ENCODE measurements around the gene PARD3. TPM values are rescaled to one million over a fixed set of nuclear protein-coding genes. Genes with fewer than 3 reads are reported as not detected.

The PARD3 gene
- total RNA-seq, 2 donors from 2014 or later: 36.1 to 48.5 TPM

DNA sequence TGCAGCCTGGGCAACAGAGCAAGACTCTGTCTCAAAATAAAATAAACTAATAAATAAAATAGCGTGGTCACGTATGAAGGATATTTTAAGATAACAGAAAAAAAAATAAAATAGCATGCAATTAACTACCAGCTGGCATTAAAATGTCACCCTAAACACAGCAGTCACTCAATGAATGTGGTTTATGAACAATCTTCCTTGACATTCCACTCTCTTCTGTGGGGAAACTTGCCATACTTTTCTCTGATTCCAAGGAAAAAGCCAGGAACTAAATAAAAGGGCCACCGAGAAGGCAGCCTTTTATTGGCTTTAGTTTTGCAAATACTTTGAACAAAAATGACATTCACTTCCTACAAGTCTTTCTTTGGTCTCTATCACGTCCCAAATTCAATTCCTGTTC is 266.6 kb downstream of the PARD3 start:
- no peaks in the 10 kb centered on the region for H3K36me3 ChIP-seq (replicated peaks in 1 of 2; ENCODE audit: insufficient read depth in 1 of 2, low read depth in 2 of 2)
- ATAC-seq (no peak), DNase-seq (no peak)
- intact Hi-C loops (cut with DNase I): no loop called here
- H3K4me1 ChIP-seq: peaks cover 15% of the 10 kb centered on the region
- TF ChIP-seq, protein P1, sequence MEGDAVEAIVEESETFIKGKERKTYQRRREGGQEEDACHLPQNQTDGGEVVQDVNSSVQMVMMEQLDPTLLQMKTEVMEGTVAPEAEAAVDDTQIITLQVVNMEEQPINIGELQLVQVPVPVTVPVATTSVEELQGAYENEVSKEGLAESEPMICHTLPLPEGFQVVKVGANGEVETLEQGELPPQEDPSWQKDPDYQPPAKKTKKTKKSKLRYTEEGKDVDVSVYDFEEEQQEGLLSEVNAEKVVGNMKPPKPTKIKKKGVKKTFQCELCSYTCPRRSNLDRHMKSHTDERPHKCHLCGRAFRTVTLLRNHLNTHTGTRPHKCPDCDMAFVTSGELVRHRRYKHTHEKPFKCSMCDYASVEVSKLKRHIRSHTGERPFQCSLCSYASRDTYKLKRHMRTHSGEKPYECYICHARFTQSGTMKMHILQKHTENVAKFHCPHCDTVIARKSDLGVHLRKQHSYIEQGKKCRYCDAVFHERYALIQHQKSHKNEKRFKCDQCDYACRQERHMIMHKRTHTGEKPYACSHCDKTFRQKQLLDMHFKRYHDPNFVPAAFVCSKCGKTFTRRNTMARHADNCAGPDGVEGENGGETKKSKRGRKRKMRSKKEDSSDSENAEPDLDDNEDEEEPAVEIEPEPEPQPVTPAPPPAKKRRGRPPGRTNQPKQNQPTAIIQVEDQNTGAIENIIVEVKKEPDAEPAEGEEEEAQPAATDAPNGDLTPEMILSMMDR (IDR thresholded peaks at IDR 0.05): no peak
- no peak for TF ChIP-seq POLR2A (IDR thresholded peaks at IDR 0.05)
- no peak overlapping the region for H3K27ac ChIP-seq
- no peaks in the 10 kb centered on the region for H3K27me3 ChIP-seq
- H3K9me3 ChIP-seq: no peaks in the 10 kb centered on the region
- 74 to 82% methylated on average over 4 of the region's 4 CpGs for WGBS, 2 donors
- H3K4me3 ChIP-seq: no peak overlapping the region

DNA sequence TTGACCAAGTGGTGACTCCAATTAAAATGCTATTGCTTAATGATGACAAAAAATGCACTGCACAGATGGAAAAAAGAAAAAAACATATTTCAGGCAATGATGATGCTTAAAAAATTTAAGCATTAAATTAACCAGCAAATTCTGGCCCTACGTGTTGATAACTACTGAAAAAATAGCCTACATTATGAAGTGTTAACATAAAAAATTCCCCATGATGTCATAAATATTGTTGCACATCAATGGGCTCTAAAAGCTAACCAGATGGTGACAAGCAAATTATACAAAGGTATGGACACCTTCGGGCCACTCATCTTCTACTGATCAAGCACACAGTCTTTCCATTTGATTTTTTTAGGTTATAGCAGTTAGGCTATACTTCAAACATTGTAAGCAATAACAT is 267.4 kb downstream of the PARD3 start:
- intact Hi-C loops (cut with DNase I): no loop called here
- no peak overlapping the region for H3K27ac ChIP-seq
- H3K36me3 ChIP-seq (replicated peaks in 1 of 2; ENCODE audit: insufficient read depth in 1 of 2, low read depth in 2 of 2): no peaks in the 10 kb centered on the region
- DNase-seq (no peak), ATAC-seq (no peak)
- TF ChIP-seq, protein P1 (IDR thresholded peaks at IDR 0.05): no peak
- no peak for TF ChIP-seq POLR2A (IDR thresholded peaks at IDR 0.05)
- H3K27me3 ChIP-seq: no peaks in the 10 kb centered on the region
- peaks cover 15% of the 10 kb centered on the region for H3K4me1 ChIP-seq
- no peak overlapping the region for H3K4me3 ChIP-seq
- H3K9me3 ChIP-seq: no peaks in the 10 kb centered on the region
- WGBS, 2 donors: 91 to 95% methylated on average over 2 of the region's 2 CpGs

DNA sequence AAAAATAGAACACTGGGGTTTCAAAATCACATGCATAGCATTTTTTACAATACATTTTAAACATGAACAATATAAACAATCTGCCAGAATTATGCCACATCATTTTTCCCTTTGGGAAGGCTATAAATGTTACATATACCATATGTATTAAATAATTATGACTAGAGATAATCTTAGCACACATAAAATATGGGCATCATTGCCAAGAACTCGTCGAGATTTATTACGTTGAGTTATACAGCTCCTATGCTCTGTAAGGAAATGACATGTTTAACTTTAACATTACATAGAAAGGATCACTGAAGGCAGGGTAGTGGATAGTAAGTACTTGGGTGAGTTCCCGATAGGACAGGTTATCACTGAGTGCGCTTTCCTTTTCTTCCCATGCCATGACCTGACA is 267.8 kb downstream of the PARD3 start:
- Histone ChIP-seq H3K36me3 (replicated peaks in 1 of 2; ENCODE audit: insufficient read depth in 1 of 2, low read depth in 2 of 2) (no peaks in the 10 kb centered on the region), H3K4me3 (no peak overlapping the region), H3K9me3 (no peaks in the 10 kb centered on the region), H3K27me3 (no peaks in the 10 kb centered on the region), H3K27ac (no peak overlapping the region), H3K4me1 (peaks cover 15% of the 10 kb centered on the region)
- DNase-seq (no peak), ATAC-seq (no peak)
- intact Hi-C loops (cut with DNase I): no loop called here
- 85 to 88% methylated on average over 5 of the region's 5 CpGs for WGBS, 2 donors
- TF ChIP-seq, protein P1 (IDR thresholded peaks at IDR 0.05): no peak
- TF ChIP-seq POLR2A (IDR thresholded peaks at IDR 0.05): no peak

DNA sequence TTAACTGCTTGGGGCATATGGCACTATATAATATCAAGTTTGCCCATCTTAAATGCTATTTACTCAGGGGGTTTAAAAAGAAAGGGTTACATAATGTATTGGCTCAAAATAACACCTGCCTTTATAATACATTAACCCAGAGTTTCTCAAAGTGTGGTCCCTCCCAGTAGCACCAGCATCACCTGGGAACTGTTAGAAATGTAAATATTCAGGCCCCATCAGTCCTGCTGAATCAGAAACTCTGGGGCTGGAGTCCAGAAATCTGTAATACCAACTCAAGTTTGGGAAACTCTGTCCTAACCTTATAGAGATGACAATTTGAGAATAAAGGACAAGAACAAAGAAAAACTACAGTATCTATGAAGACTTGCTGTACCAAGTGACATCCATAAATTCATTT is 270.7 kb downstream of the PARD3 start:
- H3K9me3 ChIP-seq: no peaks in the 10 kb centered on the region
- H3K4me3 ChIP-seq: no peak overlapping the region
- H3K36me3 ChIP-seq (replicated peaks in 1 of 2; ENCODE audit: insufficient read depth in 1 of 2, low read depth in 2 of 2): no peaks in the 10 kb centered on the region
- intact Hi-C loops (cut with DNase I): no loop called here
- no peak overlapping the region for H3K27ac ChIP-seq
- H3K27me3 ChIP-seq: no peaks in the 10 kb centered on the region
- ATAC-seq (no peak), DNase-seq (no peak)
- TF ChIP-seq, protein P1 (IDR thresholded peaks at IDR 0.05): no peak
- no peak for TF ChIP-seq POLR2A (IDR thresholded peaks at IDR 0.05)
- H3K4me1 ChIP-seq: peaks cover 15% of the 10 kb centered on the region

DNA sequence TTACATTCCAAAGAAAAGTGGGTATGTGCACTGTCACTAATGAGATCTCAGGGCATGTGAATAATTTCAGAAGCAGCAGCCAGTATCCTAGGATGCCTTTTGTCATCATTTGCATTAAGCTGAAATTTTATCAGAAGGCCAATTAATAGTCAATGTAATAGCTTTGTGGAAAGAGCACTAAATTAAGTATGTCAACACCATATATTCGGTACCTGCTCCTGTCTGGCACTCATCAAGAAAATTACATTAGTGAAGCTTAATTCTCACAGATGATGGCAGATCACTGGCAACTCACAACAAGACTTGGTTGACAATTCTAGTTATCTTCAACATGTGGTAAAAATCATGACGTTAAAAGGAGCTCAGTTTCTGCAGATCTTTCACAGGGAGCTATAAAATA is 271.4 kb downstream of the PARD3 start:
- 54 to 70% methylated on average over 2 of the region's 2 CpGs for WGBS, 2 donors
- H3K36me3 ChIP-seq (replicated peaks in 1 of 2; ENCODE audit: insufficient read depth in 1 of 2, low read depth in 2 of 2): no peaks in the 10 kb centered on the region
- no peaks in the 10 kb centered on the region for H3K27me3 ChIP-seq
- no peak for DNase-seq
- H3K9me3 ChIP-seq: no peaks in the 10 kb centered on the region
- no peak overlapping the region for H3K27ac ChIP-seq
- no peak overlapping the region for H3K4me3 ChIP-seq
- H3K4me1 ChIP-seq: peaks cover 10% of the 10 kb centered on the region
- TF ChIP-seq, protein P1 (IDR thresholded peaks at IDR 0.05): no peak
- TF ChIP-seq POLR2A (IDR thresholded peaks at IDR 0.05): no peak
- intact Hi-C loops (cut with DNase I): no loop called here
- no peak for ATAC-seq
